ENCODE data around the gene PLB1.

- TF ChIP-seq, protein P1, sequence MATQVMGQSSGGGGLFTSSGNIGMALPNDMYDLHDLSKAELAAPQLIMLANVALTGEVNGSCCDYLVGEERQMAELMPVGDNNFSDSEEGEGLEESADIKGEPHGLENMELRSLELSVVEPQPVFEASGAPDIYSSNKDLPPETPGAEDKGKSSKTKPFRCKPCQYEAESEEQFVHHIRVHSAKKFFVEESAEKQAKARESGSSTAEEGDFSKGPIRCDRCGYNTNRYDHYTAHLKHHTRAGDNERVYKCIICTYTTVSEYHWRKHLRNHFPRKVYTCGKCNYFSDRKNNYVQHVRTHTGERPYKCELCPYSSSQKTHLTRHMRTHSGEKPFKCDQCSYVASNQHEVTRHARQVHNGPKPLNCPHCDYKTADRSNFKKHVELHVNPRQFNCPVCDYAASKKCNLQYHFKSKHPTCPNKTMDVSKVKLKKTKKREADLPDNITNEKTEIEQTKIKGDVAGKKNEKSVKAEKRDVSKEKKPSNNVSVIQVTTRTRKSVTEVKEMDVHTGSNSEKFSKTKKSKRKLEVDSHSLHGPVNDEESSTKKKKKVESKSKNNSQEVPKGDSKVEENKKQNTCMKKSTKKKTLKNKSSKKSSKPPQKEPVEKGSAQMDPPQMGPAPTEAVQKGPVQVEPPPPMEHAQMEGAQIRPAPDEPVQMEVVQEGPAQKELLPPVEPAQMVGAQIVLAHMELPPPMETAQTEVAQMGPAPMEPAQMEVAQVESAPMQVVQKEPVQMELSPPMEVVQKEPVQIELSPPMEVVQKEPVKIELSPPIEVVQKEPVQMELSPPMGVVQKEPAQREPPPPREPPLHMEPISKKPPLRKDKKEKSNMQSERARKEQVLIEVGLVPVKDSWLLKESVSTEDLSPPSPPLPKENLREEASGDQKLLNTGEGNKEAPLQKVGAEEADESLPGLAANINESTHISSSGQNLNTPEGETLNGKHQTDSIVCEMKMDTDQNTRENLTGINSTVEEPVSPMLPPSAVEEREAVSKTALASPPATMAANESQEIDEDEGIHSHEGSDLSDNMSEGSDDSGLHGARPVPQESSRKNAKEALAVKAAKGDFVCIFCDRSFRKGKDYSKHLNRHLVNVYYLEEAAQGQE (IDR thresholded peaks at IDR 0.05; ENCODE audit: low read depth), result no peak
- TF ChIP-seq CREB1 (IDR thresholded peaks at IDR 0.05; ENCODE audit: low read depth), result no peak
- TF ChIP-seq, protein P2, sequence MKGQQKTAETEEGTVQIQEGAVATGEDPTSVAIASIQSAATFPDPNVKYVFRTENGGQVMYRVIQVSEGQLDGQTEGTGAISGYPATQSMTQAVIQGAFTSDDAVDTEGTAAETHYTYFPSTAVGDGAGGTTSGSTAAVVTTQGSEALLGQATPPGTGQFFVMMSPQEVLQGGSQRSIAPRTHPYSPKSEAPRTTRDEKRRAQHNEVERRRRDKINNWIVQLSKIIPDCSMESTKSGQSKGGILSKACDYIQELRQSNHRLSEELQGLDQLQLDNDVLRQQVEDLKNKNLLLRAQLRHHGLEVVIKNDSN (IDR thresholded peaks at IDR 0.05), result no peak
- no peak for TF ChIP-seq CEBPB (IDR thresholded peaks at IDR 0.05)
- TF ChIP-seq TEAD4 (IDR thresholded peaks at IDR 0.05), result no peak
- TF ChIP-seq MAX (IDR thresholded peaks at IDR 0.05), result no peak
- TF ChIP-seq TCF12 (IDR thresholded peaks at IDR 0.05; ENCODE audit: low read depth), result no peak
- TF ChIP-seq EP300 (IDR thresholded peaks at IDR 0.05; ENCODE audit: borderline replicate concordance), result no peak
- no peak for TF ChIP-seq FOXM1 (IDR thresholded peaks at IDR 0.05; ENCODE audit: borderline replicate concordance, low read depth)
- no peak for TF ChIP-seq NFIC (IDR thresholded peaks at IDR 0.05)
Measured at GRCh38 chr2:28670856-28671255, 175.0 kb downstream of the PLB1 start.
